PFSK-1 (cell line): Measurements from ENCODE around the gene AP1S2.

Source experiments
- FOXP2 ChIP-seq: optimal IDR thresholded peaks from 2 replicates; pipeline ENCODE3; 2011; ENCODE audit warnings: borderline replicate concordance, control low read depth, inconsistent platforms; ENCODE audit not compliant: insufficient read depth; ENCODE audit errors: extremely low read length, extremely low read depth
- POLR2AphosphoS5 ChIP-seq: IDR thresholded peaks from 2 replicates; pipeline ENCODE4 v1.6.1; 2012; ENCODE audit warnings: low read depth, mild to moderate bottlenecking, control low read depth, low read length, moderate library complexity
- REST ChIP-seq, 2 experiments: IDR thresholded peaks; 2 replicates each; pipeline versions ENCODE4 v1.6.1 to v1.8.0; 2011 to 2012; ENCODE audit warnings: low read depth in 2 of 2, low read length in 2 of 2, control low read depth in 1 of 2, inconsistent platforms in 1 of 2, mild to moderate bottlenecking in 1 of 2, moderate library complexity in 1 of 2; ENCODE audit not compliant: insufficient read depth in 1 of 2
- SIN3A ChIP-seq: IDR thresholded peaks from 2 replicates; pipeline ENCODE4 v1.6.1; 2012; ENCODE audit warnings: mild to moderate bottlenecking, low read length, moderate library complexity, borderline replicate concordance; ENCODE audit not compliant: insufficient read depth
- TAF1 ChIP-seq: IDR thresholded peaks from 2 replicates; pipeline ENCODE4 v1.6.1; 2012; ENCODE audit warnings: low read length, control low read depth, borderline replicate concordance; ENCODE audit not compliant: insufficient read depth

Gene AP1S2

GRCh38 chrX:15855568-15856221, 1.1 kb upstream of the AP1S2 start:
- TF ChIP-seq FOXP2, result no peak
- no peak for TF ChIP-seq POLR2AphosphoS5
- no peak for TF ChIP-seq TAF1
- TF ChIP-seq SIN3A, result no peak
- TF ChIP-seq REST (IDR thresholded peaks at IDR 0.05; ENCODE audit: insufficient read depth in 1 of 2, low read depth in 2 of 2, low read length in 2 of 2), result no peak

GRCh38 chrX:15854080-15854655, 445 bp downstream of the AP1S2 start:
- TF ChIP-seq SIN3A (no peak), TAF1 (no peak), FOXP2 (no peak), POLR2AphosphoS5 (no peak), REST (IDR thresholded peaks at IDR 0.05; ENCODE audit: insufficient read depth in 1 of 2, low read depth in 2 of 2, low read length in 2 of 2) (no peak)

GRCh38 chrX:15853586-15854079, 980 bp downstream of the AP1S2 start:
- no peak for TF ChIP-seq POLR2AphosphoS5
- no peak for TF ChIP-seq REST (IDR thresholded peaks at IDR 0.05; ENCODE audit: insufficient read depth in 1 of 2, low read depth in 2 of 2, low read length in 2 of 2)

GRCh38 chrX:15849555-15849954, 5.1 kb downstream of the AP1S2 start:
- no peak for TF ChIP-seq FOXP2
- TF ChIP-seq SIN3A, result no peak
- no peak for TF ChIP-seq TAF1
- TF ChIP-seq REST (IDR thresholded peaks at IDR 0.05; ENCODE audit: insufficient read depth in 1 of 2, low read depth in 2 of 2, low read length in 2 of 2), result no peak
- TF ChIP-seq POLR2AphosphoS5, result no peak

- TF ChIP-seq POLR2AphosphoS5 (no peak), TAF1 (no peak), REST (IDR thresholded peaks at IDR 0.05; ENCODE audit: insufficient read depth in 1 of 2, low read depth in 2 of 2, low read length in 2 of 2) (no peak), FOXP2 (no peak), SIN3A (no peak)
These were observed 6.0 kb downstream of the AP1S2 start for GRCh38 chrX:15848576-15848975.
